GM19455 (cell line): Measurements from ENCODE around the gene HMGCL.
A peak's percentile ranks its signal among the peaks of the same experiment; 100 is the strongest.
"Not testable (repeated sequence)": the region's sequence is repeated elsewhere in the genome, so short reads cannot be mapped to it uniquely, and the experiment has no call there.

Experiments used
- ATAC-seq: cut with Tn5 transposase; IDR thresholded peaks from one replicate; pipeline ENCODE4 v1.9.1; 2021; ENCODE audit not compliant: unreplicated experiment

Gene HMGCL

DNA sequence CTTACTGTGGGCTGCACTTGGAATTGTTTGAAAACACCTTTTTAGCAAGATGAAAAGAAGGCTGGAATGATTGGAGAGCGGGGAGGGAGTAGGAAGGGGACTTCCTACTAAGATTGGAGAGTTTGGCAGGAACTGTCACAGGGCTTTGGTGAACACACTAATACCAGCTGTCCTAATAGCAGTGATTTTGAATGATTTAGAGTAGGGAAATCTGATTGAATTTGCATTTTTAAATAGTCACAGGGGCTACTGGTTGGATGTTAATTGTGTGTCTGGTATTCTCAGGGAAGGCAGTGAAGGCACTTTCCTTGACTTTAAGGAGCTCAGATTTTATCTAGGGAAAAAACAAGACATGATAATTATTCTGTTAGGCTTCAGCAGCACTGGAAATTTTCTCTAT is 2.5 kb upstream of the HMGCL start:
- no peak for ATAC-seq

DNA sequence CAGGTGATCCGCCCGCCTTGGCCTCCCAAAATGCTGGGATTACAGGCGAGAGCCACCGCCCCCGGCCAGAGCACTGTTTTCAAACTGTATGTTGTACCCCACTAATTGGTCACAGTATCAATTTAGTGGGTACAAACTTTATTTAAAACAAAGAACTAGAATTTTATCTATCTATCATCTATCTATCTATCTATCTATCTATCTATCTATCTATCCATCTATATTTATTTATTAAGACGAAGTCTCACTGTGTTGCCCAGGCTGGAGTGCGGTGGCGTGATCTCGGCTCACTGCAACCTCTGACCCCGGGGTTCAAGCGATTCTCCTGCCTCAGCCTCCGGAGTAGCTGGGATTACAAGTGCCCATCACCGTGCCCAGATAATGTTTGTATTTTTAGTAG is 1.4 kb upstream of the HMGCL start:
- ATAC-seq = not testable (repeated sequence)

DNA sequence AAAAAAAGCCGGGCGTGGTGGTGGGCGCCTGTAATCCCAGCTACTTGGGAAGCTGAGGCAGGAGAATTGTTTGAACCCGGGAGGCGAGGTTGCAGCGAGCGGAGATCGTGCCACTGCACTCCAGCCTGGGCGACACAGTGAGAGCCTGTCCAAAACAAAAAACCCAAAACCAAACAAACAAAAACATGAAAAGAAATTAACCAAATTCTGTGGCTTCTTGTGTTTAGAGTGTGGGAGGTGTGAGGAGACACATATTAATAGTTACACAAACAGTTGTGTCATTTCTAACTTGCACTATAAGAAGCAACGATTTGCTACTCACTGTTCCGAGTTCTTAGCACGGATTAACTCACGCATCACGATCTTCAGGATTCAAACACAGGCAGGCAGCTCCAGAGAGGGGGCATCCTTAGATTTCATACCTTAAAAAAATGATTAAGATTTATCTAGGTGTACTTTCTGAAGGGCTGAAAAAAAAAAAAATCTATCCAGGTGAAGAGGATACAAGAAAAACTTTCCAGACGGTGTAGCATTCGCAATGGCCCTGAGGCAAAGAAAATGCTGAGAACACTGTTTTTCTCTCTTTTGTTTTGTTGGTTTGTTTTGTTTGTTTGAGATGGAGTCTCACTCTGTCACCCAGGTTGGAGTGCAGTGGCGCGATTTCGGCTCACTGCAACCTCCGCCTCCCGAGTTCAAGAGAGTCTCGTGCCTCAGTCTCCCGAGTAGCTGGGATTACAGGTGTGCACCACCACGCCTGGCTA is 713 bp upstream of the HMGCL start:
- ATAC-seq = no peak

DNA sequence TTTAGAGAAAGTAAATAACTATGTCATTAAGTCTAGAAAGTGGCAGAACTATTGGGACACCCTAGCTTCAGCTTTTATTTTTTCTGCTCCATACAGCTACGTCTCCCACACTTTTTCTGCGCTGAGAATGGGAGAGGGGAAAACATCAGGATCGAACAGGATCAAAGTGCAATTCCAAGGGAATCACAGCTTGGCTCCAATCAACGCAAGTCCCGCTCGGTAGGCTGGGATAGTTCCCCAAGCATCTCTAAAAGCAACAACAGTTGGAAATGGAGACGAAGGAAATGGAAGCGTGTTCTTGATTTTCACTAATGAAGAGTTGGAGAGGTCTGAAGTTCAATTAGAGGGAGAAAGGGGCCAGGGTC is 536 bp downstream of the HMGCL start:
- ATAC-seq = no peak

DNA sequence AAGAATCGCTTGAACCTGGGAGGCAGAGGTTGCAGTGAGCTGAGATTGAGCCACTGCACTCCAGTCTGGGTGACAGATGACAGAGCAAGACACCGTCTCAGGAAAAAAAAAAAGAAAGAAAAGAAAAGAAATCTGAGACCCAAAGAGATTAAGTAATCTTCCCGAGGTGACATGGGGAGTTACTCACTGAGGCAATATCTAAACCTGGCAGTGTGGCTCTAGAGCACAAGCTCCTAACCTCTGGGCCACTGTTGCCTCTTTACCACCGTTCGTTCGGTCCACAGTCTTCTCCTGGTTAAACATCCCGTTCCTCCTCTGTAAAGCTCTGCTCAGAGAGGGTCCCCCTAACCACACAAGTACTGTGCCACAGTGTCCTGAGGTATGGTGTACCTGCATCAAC is 1.5 kb downstream of the HMGCL start:
- ATAC-seq = no peak

DNA sequence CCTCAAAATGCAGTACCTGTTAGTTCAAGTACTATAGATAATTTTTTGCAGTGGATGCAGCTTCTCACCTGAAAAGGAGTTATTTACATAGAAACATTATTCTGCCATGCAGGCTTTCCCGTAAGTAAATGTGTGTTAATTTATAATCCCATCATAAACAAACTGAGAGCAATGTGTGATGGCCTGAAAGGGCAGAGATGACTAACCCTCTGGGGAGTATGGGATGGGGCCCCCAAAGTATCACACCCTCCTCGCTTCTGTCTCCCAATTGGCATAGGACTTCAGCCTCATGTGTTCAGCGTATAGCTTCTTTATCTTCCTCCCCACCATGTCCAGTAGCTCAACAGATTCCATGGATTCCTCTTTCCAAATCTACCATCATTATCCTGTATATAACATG is 7.6 kb downstream of the HMGCL start:
- ATAC-seq = no peak

DNA sequence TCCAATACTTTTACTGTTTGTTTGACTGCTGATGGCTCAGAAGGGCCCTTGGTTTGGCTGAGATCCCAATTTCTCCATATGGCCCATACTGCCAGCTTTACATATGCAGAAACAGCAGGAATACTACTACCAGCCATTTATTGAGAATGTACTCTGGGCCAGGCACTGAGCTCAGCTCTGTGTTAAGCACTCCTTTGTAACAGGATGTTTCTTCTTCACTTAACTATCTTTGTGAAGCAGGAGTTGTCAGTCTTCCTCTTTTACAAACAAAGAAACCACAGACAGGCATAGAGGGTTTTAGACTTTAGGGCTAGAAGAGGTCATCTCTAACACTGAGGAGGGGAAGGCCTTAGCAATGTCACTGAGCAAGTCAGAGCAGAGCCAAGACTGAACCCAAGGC is 8.3 kb downstream of the HMGCL start:
- ATAC-seq = no peak

DNA sequence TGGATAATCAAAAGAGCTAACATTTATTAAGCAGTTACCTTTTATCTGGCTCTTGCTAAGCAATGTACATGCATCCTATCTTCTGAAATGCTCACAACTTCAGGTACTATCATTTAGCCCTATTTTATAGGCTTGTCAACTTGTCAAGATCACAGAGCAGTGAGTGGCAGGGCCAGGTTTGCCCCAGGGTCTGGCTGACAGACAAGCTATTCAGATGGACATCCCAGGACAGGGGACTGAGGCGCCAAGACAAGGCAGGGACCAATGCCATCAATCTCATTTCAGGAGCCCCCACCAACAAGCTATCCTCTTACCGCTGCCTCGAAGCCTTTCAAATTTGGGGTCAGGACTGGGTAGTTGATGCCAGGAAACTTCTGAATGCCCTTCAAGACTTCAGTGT is 8.9 kb downstream of the HMGCL start:
- ATAC-seq = no peak

DNA sequence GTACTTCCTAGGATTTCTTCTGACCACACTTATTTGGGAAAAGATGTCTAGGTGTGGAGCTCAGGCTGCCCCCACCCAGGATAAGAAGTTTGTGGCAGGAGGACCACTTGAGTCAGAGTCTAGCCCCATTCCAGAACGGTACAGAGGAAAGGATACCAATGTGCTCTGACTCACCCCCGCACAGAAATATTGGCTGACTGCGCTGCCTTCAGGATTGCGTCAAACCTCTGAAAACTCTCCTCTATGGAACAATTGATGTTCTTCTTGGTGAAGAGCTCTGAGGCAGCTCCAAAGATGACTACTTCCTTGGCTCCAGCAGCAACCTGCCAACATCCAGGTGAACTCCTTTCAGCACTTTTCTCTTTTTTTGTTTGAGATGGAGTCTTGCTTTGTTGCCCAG is 11.2 kb downstream of the HMGCL start:
- ATAC-seq = no peak

DNA sequence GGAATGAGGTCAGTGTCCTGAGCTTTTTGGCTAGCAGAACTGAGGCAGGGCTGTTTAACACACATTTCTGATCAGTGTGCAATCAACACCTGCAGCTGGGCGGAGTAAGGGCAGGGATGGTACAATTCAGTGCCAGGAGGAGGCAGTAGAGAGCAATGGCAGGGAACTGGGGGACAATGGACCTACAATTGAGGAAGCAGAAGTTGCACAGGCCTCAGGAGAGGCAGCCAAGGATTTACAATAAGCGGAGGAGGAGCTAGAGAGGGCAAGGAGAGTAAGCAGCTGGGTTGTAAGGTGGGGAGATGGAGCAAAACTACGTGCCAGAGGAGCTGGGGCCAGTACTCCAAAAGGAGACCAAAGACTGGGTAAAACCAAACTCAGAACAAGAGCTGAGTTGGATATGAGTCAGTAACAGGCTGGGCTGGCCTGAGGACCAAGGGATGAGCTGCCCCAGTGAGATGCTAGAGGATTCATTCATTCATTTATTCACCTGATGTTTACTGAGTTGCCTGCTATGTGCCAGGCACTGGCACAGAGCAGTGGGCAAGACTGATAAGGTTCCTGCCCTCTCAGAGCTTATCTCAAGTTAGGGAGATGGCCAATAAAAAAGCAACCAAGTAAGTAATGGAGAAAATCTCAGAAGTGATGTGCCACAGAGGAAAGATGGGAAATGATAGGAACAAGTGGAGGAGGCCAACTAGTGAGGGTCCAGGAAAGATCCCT is 14.2 kb downstream of the HMGCL start:
- no peak for ATAC-seq

DNA sequence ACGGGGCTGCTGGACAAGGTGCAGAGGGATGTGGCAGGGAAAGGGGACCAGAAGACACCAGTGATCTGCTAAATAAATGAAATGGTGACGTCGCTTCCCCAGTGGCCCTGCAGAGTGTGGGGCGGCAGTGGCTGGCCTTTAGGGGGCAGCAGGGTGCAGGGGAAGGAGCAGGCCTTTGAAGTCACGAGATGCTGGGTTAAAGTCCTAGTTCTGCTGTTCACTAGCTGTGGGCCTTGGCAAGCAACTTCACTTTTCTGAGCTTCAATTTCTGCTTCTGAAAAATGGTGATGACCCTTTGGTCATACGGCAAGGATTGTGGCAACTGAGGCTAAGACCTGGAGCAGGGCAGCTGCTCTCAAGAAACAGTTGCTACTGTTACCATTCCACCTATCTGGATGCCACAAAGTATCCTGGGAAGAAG is 15.5 kb downstream of the HMGCL start:
- no peak for ATAC-seq

DNA sequence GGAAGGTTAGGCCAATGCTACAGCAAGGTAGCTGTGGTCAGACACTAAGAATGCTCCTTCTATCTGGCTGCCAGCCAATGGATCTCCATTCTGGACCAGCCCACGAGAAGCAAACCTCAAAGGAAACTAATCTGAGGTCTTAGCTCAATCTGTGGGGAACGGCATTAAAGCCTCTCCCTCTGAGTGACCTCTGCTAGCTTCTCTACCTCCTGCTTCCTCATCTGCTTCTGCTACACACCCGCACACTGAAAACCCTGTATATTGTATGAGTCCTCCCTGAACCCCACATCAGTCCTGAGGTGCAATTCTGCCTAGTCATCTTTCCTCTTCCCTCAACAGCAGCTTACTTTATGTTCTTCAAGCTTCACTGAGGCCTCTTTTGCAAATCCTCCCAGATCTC is 17.8 kb downstream of the HMGCL start:
- ATAC-seq = no peak

DNA sequence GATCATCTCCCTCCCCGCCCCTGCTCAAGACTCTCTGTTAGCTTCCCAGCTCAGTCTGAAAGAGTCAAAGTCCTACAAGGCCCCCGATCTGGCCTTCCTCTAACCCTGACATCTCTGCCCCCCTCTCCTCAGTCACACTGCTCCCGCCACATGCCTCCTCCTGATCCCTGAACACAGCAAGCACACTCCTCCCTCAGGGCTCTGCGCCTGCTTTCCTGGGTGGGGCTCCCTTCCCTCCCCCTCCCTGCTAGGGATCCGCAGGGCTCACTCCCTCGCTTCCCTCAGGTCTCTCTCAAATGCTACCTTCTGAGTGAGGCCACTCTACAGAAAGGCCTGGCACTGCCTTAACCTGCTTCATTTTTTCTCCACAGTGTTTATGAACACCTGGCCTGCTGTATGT is 18.9 kb downstream of the HMGCL start:
- ATAC-seq = no peak

DNA sequence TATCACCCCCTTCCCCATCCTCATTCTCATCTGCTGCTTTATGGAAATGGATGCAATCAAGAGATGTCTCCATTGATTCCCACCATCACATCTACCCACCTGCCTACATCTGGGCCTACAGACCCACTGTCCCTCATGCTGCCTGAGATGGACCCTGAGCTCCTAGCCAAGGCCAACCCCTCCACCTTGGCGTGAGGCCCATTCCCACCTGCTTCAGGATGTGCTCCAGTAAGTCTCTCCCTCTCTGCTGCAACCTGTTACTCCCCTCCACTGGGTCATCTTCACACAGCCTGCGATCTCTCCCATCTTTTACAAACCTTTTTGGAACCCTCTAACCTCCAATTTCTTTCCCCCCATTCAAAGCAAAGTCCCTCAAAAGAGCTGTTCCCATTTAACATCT is 20.2 kb downstream of the HMGCL start:
- ATAC-seq = no peak

DNA sequence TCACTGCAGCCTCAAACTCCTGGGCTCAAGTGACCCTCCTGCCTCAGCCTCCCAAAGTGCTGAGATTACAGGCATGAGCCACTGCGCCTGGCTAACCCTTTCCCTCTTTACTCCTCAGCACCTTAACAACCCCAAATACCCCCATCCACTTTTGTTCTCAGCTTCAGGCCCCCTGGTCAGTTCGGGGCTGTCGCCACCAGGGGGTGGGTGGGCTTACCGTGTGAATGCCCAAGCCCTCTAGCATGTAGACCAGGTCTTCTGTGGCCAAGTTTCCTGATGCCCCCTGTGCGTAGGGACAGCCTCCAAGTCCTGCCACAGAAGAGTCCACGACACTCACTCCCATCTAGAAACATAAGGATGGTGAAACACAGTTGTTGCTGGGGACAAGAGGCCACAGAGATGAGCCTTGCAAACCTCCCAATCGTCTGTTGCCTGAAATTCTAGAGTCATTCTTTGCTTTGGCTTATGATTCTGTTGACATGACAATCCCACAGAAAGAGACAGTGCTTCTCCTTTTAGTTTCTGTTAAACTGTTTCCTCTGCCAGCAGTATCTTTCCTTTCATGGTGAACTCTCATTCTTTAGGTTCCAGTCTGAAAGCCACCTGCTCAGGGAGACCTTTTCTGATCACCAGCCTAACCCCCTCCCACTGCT is 20.9 kb downstream of the HMGCL start:
- no peak for ATAC-seq

DNA sequence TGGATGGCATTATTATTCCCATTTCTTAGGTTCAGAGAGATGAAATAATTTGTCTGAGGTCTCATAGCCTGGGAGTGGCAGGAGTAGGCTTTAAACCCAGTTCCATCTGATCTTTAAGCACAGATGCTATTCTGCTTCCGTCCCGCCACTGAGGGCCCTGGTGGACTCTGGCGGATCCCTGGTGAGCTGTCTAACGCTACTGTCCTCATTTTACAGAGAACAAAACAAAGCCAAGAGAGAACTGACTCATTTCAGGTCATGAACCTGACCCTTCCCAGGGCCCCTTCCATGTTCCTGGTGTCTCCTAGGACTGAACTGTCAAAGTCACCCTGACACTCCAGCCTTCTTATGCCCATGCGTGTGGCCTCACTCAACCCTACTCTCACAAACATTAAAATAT is 21.6 kb downstream of the HMGCL start:
- ATAC-seq = no peak

DNA sequence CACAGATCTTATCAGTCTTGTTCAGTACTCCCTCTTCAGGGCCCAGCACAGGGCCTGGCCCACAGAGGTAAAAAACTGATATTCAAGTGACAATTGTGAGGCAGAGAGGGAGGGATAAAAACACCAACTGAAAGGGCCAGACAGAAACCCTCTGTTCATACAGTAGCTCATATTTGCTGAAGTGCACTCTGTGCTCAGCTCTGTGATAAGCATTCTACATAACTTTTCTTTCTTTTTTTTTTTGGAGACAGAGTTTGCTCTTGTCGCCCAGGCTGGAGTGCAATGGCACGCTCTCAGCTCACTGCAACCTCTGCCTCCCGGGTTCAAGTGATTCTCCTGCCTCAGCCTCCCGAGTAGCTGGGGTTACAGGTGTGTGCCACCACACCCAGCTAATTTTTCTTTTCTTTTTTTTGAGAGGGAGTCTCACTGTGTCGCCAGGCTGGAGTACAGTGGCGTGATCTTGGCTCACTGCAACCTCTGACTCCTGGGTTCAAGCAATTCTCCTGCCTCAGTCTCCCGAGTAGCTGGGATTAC is 22.4 kb downstream of the HMGCL start:
- ATAC-seq = not testable (repeated sequence)

DNA sequence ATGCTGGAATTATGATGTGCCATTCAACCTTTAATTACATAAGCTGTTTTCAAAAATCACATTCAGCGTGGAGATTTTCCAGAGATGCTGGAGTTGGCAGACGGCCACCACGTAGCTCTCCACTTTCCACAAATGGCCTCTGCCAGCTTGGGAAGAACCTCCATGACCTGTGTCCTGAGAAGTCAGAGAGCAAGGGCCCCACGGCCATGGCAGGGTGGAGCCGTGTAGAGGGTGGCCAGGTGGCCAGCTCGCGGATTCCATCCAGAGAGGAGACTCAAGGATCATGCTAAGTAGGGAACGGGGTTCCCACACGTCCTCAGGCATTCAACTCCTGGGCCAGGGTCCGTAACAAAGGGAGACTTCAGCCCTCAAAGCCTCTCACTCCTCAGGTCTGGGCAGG is 23.4 kb downstream of the HMGCL start:
- ATAC-seq = no peak

DNA sequence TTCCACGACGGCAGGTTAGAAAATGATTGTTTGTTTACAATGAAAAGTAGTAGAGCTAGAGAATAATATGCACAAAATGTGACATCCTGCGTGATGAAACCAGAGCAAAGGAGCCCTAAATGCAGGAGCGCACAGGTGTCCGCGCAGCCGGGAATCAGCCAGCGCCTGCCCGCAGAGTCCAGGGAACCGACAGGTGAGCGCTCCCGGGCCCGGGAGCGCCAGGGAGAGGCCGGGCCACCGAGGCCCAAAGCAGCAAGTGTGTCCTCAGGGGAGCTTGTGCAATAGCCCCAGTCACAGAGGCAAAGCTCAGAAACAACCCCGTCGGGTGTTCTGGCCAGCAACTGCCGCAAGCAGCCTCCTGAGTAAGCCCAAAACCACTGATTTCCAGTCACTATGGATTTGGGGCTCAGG is 23.9 kb downstream of the HMGCL start:
- ATAC-seq = no peak

DNA sequence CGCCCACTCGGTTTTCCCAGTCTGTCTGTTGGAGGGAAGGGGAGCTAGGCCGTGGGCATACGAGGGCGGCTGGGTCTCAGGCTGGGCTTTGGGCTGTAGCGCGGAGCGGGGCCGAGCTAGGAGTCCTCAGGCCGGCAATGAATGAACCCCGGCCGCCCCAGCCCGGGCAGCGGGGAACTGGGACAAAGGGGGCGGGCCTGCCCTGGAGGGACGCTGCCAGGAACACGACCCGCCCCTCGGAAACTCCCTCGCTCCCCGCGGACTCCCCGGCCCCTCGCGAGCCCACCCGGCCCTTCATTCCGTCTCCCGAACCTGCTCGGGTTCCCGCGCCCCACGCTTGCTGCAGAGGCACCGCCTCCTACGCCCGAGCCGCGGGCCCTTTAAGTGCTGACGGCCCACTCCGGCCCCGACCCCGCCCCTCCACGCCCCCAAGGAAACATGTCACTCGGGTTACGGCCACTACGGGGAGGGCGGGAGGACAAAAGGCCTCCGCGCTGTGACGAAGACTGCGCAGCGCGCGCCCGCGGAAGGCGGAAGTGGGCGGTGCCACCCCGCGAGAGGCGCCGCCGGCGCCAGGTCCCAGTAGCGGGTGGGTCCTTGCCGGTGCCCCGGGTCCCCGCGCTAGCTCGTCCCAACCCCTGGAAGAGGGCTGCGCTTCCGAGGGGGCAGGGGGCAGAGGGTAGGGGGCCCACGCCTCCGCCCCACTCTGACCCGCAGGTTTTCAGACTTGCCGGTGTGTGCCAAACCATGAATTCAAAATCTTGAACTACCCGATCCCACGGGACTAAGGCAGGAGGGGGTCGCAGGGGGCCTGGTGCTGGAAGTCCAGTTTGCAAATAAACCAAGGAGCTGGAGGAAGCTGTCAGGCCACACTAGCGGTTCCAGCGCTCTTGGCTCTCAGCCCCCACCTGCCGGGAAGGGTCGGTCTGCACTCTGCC is 24.6 kb downstream of the HMGCL start, which contains the start of gene GALE:
Gene GALE, minus strand, starts transcription at position 355 of the 938 bp plus-strand sequence. CDS start 1,747 bp downstream, outside the sequence.
- ATAC-seq = peak; percentile 74
